ENCODE results near the gene H6PD.

The H6PD gene

GRCh38 chr1:9245661-9246060 lies 11.1 kb downstream of the H6PD start:
- no peak for FAIRE-seq
- TF ChIP-seq, protein P1, sequence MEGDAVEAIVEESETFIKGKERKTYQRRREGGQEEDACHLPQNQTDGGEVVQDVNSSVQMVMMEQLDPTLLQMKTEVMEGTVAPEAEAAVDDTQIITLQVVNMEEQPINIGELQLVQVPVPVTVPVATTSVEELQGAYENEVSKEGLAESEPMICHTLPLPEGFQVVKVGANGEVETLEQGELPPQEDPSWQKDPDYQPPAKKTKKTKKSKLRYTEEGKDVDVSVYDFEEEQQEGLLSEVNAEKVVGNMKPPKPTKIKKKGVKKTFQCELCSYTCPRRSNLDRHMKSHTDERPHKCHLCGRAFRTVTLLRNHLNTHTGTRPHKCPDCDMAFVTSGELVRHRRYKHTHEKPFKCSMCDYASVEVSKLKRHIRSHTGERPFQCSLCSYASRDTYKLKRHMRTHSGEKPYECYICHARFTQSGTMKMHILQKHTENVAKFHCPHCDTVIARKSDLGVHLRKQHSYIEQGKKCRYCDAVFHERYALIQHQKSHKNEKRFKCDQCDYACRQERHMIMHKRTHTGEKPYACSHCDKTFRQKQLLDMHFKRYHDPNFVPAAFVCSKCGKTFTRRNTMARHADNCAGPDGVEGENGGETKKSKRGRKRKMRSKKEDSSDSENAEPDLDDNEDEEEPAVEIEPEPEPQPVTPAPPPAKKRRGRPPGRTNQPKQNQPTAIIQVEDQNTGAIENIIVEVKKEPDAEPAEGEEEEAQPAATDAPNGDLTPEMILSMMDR (IDR thresholded peaks at IDR 0.05; ENCODE audit: insufficient read depth, missing control alignments) = no peak
- no peak for DNase-seq (ENCODE audit: insufficient read length, low spot score)

DNA sequence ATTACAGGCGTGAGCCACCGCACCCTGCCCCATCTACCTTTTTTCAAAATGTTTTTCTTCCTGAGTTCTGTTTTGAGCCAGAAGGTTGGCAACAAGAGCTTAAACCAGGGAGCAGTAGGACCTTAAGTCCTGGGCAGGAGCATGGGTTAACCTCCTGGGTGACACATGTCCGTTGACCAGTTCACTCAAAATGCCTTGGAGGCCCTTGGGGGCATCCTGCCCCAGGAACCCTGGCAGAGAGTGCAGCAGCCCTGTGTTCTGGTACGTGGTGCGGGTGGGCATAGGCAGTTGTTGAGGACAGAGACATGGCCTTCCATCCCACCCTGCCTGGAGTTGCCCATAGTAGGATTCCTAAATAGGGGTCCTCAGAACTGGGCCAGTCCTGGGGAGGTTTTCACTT lies 11.6 kb downstream of the H6PD start:
- TF ChIP-seq, protein P1 (IDR thresholded peaks at IDR 0.05; ENCODE audit: insufficient read depth, missing control alignments) = no peak
- DNase-seq (ENCODE audit: insufficient read length, low spot score) = no peak
- no peak for FAIRE-seq

- FAIRE-seq (no peak), DNase-seq (ENCODE audit: insufficient read length, low spot score) (no peak)
- TF ChIP-seq, protein P1 (IDR thresholded peaks at IDR 0.05; ENCODE audit: insufficient read depth, missing control alignments) = no peak
These were observed 12.5 kb downstream of the H6PD start for GRCh38 chr1:9246841-9247785.

- TF ChIP-seq, protein P1 (IDR thresholded peaks at IDR 0.05; ENCODE audit: insufficient read depth, missing control alignments) = no peak
- FAIRE-seq (no peak), DNase-seq (ENCODE audit: insufficient read length, low spot score) (no peak)
These were observed 13.3 kb downstream of the H6PD start for GRCh38 chr1:9247894-9248293.

DNA sequence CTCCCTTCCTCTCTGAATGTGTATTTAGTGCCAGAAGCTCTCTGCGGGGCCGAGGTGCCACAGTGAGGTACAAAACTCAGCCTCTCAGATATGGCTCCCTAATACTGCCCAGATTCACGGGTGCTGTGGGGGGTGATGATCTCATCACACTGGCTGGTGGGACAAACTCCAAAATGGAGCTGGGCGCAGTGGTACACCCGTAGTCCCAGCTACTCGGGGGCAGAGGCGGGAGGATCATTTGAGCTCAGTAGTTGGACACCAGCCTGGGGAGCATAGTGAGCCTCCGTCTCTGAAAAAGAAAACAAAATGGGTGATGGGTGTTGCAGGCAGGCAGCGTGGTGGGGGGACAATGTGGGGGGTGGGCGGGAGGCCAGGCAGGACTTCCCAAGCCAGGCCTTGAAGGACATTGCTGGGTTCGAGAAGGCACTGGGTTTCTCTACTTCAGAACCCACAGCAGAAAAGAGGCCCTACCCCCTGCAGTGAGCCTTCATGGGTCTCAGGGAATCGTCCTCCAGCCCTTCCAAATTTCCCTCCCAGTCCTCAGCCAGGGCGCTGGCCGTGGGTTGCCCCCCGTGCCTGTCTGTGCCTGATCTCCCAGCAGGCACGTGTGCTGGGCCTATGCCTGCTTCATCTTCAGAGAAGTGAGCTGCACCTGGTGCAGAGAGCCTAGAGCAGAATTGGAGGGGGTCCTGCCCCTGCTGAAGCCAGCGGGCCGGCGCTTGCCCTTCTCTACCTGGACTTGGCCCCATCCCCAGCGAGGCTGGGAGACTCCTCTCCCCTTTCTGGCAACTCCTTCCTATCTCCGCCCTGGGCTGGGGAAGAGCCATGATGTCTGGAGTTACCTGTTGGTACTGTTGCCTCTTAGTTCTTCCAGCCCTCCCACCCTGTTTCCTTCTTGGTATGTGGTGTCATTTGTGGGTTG lies 14.0 kb downstream of the H6PD start:
- FAIRE-seq (no peak), DNase-seq (ENCODE audit: insufficient read length, low spot score) (no peak)
- TF ChIP-seq, protein P1 (IDR thresholded peaks at IDR 0.05; ENCODE audit: insufficient read depth, missing control alignments) = no peak

DNA sequence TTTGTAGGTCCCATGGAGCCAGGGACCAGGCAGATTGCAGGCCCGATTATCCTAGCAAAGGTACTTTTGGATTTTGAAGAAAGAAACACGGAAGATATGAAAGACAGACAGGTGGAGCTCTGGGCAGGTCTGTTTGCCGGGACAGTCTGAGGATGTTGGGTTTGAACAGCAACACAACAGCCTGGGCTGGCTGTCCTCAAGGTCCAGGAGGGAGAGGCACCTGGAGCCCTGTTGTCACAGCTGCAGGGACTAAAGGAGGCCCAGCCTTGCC lies 14.6 kb downstream of the H6PD start:
- FAIRE-seq (no peak), DNase-seq (ENCODE audit: insufficient read length, low spot score) (no peak)
- TF ChIP-seq, protein P1 (IDR thresholded peaks at IDR 0.05; ENCODE audit: insufficient read depth, missing control alignments) = no peak

Measured in D721Med (cell line).